Ramos (cell line): ENCODE results near the gene LACTBL1.
"Not testable (repeated sequence)": the region's sequence is repeated elsewhere in the genome, so short reads cannot be mapped to it uniquely, and the experiment has no call there.

Experiments
- in situ Hi-C: fragments of 300-500 bp; cut with MboI; formaldehyde crosslinking; loops from one replicate; pipeline ENCODE4 v1.14.3; 2022; ENCODE audit warnings: low sequenced_read_pairs; ENCODE audit not compliant: unreplicated experiment

LACTBL1 gene, protein sequence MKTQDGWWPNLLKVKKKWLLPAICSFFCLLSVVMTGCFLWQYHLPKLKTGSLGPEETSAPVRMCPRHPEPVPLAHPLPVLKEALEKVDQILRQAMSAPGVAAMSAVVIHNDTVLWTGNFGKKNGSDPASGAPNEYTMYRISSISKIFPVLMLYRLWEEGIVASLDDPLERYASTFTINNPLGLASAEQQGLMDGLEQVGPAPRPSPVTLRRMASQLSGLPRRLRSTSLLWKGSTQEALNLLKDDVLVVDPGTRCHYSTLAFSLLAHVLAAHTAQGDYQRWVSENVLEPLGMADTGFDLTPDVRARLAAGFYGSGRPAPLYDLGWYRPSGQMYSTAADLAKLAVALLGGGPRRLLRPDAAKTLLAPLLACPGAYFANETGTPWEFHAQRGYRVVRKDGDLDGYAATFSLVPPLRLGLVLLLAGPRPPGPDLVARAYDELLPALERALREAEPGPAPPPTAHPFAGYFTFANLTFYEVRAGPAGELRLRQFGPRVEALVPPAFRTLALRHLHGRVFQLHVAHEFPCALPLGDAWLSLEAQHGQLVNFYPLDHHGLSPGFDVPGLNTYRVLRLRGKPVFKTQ

DNA sequence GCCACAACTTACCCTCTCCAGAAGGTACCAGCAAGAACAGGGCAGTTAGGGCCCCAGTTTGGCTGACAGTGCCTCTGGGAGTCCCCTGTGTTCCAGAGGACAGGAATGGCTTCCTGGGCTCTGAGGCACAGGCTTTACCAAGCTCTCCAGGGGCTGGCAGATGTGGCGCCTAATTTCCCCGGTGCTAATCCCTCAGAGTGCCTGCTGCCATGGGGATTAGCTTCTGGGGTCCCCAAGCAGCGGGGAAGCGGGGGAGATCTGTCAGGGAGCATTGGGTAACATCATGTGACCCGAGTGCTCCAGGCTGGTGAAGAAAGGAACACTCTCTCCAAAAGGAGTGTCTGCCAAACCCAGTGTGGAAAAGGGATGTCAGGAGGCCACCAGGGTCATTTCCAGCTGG lies at the start of gene LACTBL1:
Gene LACTBL1, minus strand, starts transcription at position 107 of the 400 bp plus-strand sequence. CDS start 550 bp downstream, outside the sequence.
- in situ Hi-C loops: no loop called here

DNA sequence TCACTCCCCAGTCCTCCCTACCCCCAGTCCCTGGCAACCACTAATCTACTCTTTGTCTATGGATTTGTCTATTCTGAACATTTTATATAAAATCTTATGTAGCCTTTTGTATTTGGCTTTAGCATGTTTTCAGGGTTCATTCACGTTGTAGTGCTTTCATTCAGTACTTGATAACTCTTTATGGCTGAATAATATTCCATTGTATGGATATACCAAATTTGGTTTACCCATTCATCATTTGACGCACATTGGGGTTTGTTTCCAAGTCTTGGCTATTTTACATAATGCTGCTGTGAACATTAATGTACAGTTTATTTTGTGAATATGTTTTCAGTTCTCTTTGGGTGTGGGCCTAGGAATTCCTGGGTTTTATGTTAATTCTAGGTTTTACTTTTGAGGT lies 49.2 kb upstream of the LACTBL1 start:
- in situ Hi-C loops: no loop called here

DNA sequence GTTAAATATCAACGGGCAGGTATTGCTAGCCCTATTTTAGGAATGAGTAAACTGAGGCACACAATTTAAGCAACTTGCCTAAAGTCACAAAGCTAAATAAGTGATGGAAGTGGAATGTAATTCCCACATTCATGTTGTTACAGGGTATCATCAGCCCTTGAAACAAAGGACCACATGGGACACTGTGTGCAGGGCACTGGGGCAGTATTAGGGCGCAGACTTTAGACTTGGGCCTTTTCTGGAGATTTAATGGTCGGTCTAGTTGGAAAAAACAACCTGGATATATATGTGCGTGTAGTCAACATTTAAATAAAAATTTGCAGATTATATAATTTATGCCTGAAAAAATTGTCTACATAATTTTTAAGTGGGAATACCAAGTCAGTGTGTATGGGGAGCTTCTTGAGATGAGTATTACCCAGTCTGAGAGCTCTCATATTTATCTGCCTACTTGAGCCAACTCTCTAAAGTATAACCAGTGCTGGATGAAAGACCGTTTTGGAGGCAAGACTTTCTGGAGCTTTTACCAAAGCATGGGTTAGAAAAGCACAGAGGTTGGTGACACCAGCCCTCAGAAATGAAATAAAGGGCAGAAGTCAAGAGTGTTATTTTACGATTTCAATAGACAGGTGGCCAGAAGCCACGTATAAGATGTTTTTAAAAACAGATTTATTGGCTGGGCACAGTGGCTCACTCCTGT lies 48.2 kb upstream of the LACTBL1 start:
- in situ Hi-C loops: no loop called here

DNA sequence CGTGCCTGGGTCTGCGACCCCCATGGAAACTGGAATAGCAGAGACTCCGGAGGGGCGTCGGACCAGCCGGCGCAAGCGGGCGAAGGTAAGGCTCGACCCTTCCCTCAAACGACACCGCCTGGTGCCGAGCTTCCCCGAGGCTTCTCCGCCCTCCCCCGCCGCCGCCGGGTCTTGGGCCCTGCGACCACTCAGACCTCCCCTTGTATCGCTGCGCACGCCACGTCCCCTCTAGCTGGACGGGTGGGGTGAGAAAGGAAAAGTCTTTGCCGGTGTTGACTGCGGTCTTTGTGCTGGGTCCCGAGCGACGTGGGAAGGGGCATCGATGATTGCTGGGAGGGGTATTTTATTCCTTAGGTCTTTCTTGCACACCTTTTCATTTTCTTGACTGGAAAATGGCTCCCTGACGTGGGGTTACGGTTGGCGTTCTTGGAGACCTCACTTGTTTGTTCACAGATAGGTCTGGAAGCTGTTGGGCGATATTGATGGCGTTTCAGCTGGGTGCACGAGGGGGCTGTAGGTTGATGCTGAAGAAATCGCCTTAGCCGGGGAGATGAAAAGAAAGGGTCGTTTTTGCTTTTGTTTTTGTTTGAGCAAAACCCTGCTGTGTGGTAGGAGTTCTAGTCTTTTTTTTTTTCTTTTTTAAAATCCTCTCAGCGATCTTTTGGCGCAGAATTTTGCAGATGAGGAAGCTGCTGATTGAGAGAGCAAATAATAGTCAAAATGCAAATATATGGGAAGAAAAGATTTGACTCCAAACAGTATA lies 47.4 kb upstream of the LACTBL1 start:
- in situ Hi-C loops: no loop called here

DNA sequence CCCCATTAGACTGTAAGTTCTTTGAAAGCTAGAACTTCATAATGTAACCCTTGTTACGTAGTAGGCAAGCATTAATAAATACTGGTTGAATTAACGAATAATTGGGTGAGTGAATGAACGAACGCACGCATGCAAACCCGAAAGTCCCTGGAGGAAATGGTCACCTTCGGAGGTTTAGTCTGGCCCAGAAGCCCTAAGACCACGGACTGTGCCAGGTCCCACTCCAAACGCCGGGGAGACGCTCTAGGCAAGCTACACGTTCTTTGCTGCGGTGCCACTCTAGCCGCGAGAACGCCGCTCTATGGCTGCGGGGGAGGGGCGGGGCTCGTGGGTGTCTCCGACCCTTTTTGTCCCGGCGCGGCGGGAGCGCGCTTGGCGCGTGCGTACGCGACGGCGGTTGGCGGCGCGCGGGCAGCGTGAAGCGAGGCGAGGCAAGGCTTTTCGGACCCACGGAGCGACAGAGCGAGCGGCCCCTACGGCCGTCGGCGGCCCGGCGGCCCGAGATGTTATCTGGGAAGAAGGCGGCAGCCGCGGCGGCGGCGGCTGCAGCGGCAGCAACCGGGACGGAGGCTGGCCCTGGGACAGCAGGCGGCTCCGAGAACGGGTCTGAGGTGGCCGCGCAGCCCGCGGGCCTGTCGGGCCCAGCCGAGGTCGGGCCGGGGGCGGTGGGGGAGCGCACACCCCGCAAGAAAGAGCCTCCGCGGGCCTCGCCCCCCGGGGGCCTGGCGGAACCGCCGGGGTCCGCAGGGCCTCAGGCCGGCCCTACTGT lies 46.6 kb upstream of the LACTBL1 start, which contains the start of gene KDM1A:
Gene KDM1A, plus strand, starts transcription at position 375 of the 769 bp plus-strand sequence. Its CDS starts 129 bp downstream, at position 504.
- in situ Hi-C loops: no loop called here

DNA sequence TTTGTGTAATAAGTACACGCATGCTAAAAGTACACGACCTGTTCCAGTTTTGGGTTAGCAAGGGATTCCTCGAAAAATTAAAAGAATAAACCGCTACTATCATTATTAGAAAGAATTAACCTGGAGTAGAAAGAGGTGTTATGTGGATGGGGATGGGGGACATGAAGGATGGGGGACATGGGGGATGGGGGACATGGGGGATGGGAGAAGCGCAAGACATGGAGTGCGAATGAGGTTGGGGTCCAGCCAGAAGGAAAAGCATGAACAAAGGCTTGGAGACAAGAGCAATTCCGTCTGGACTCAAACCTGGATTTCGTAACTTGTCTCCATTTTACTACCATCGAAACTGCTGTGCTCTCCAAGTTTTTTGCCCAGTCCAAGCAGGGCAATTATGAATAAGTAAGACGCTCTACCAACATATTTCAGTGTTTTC lies 46.0 kb upstream of the LACTBL1 start:
- in situ Hi-C loops: no loop called here

DNA sequence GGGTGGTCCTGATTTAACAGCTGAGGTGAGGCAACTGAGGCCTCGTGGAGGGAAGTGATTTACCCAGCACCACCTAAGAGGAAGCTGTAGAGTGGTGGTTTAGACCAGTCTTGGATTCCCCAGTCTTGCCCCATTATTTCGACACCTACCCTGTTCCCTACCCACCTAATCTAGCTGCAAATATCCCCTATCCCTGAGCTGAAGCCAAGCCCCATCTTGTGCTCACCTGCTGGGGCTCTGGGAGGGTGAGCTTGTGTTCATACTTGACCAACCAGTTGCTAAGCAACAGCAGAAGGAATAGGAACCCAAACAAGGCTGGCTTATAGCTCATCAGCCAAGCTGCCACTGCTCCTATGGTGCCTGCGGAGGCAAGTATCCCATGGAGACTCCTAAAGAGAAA lies 41.0 kb upstream of the LACTBL1 start:
- in situ Hi-C loops: no loop called here

DNA sequence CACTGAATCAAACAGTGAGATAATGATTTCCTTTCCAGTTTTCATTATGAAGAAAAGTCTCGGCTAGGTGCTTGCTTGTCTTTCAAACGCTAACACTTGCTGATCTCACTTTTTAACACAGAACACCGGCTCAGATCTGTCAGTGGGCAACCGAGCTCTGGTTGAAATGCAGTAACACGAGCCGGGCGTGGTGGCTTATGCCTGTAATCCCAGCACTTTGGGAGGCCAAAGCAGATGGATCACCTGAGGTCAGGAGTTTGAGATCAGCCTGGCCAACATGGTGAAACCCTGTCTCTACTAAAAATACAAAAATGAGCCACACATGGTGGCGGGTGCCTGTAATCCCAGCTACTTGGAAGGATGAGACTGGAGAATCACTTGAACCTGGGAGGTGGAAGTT lies 37.4 kb upstream of the LACTBL1 start:
- in situ Hi-C loops: not testable (repeated sequence)

DNA sequence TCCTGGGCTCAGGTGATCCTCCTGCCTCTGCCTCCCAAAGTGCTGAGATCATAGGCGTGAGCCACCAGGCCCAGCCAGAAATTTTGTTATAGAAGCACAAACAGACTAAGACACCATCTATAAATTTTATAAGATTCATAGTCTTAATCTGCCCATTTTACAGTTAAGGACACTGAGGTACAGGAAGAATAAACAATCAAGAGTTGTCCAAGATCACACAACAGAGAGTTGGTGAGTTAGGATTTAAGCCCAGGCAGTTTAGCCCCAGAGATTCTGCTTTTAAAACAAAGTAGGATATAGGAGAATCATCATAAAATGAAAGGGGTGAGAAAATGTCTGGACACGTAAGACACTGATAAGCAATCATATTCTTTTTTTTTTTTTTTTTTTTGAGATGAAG lies 36.2 kb upstream of the LACTBL1 start:
- in situ Hi-C loops: no loop called here

DNA sequence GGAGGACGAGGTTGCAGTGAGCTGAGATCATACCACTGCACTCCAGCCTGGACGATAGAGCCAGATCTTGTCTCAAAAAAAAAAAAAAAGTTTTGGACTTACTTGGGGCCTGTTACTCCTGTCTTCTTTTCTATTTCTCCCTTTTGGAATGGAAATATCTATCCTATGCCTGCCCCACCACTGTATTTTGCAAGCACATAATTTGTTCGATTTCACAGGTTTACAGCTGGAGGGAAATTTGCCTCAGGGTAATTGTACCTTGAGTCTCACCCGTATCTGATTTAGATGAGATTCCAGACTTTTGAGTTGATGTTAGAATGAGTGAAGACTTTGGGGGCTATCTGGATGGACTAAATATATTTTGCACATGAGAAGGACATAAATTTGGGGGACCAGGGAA lies 34.4 kb upstream of the LACTBL1 start:
- in situ Hi-C loops: no loop called here

DNA sequence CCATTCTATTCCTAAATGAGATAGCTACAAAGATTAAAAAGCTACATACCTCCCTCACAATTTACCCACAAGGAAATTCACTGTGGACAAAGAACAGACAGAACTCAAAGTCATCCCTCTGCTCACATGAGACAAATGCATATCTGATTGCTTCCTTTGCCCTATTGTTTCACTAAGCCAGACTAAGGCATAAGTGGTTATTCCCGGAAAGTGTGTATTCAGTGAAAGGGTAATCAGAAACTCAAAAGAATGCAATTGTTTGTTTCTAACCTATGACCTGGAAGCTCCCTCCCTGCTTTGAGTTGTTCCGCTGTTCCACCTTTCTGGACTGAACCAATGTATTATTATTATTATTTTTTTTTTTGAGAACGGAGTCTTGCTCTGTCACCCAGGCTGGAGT lies 32.1 kb upstream of the LACTBL1 start:
- in situ Hi-C loops: not testable (repeated sequence)

DNA sequence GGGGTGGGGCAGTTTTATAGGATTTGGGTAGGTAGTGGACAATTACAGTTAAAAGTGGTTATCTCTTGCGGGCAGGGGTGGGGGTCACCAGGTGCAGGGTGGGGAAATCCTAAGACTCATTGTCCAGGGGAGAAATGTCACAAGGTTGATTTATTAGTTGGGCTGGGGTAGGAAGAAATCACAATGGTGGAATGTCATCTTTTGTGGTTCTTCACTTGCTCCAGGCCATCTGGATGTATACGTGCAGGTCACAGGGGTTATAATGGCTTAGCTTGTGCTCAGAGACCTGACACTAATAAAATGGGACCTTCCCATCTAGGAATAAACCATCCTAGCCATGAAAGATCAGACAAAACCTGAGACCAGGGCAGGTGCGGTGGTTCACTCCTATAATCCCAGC lies 31.4 kb upstream of the LACTBL1 start:
- in situ Hi-C loops: no loop called here

DNA sequence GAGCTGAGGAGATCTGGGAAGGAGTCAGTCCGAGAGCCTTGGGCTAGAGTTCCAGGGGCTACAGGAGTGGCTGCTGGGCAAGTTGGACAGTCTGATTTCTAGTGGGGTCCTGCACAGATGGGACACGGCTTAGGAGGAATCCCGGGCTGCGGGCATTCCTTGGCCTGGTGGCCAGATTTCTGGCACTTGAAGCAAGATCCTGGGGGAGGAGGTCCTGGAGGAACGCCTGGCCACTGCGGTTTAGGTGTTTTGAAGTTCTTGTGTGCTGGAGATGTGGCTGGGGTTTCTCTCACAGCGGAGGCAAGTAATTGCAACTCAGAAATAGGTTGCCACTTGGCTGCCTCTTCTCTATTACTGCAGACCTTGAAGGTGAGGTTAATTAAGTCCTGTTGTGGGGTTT lies 29.6 kb upstream of the LACTBL1 start:
- in situ Hi-C loops: not testable (repeated sequence)

DNA sequence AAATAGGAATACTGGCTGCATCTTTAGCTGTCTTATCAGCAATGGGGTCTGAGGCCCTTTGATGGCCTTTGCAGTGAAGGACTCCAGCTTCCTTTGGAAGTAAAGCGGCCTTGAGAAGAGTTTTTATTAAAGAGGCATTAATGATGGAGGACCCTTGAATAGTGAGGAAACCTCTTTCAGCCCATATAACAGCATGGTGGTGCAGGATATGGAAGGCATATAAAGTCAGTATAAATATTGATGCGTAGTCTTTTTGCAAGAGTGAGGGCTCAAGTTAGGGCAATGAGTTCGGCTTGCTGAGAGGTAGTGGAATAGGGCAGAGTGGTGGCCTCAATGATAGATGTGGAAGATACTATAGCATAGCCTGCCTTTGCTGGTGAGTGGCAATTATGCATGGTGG lies 27.5 kb upstream of the LACTBL1 start:
- in situ Hi-C loops: not testable (repeated sequence)

DNA sequence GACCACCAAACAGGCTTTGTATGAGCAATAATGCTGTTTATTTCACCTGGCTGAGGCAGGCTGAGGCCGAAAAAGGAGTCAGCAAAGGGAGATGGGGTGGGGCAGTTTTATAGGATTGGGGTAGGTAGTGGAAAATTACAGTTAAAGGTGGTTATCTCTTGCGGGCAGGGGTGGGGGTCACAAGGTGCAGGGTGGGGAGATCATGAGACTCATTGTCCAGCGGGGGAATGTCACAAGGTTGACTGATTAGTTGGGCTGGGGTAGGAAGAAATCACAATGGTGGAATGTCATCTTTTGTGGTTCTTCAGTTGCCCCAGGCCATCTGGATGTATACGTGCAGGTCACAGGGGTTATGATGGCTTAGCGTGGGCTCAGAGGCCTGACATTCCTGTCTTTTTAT lies 24.9 kb upstream of the LACTBL1 start:
- in situ Hi-C loops: not testable (repeated sequence)

DNA sequence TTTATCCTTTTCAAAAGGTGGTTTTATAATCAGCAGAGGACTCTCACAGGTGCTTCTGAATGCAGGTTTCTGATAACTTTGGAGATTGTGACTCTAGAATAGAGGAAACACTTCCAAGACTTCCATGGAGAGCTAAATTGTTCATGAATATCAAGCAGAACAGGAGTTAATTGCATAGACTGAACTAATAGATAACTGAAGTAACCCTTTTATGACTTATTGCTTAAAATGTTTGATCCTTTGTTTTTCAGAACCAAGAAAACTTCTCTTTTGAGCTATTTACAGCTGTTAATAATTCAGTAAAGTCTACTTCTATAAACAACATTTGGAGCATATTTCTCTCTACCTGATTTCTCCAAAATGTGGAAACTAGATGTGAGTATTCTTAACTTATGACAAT lies 23.1 kb upstream of the LACTBL1 start:
- in situ Hi-C loops: no loop called here

DNA sequence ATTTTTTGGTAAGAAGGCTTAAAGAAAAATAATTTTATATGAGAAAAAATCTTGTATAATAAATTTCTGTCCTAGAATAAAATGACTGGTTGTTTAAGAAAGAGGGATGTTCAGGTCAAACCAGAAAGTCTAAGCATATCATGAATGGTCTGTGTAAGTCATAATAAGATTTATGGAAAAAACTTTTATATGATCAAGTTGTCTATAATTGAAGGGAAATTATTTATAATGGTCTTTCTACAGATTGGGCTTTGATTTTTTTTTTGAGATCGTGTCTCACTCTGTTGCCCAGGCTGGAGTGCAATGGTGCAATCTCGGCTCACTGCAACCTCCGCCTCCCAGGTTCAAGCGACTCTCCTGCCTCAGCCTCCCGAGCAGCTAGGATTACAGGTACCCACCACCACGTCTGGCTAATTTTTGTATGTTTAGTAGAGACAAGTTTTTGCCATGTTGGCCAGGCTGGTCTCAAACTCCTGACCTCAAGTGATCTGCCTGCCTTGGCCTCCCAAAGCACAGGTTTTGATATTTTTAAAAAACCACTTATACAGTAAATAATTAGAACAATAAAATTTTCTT lies 20.6 kb upstream of the LACTBL1 start:
- in situ Hi-C loops: not testable (repeated sequence)

DNA sequence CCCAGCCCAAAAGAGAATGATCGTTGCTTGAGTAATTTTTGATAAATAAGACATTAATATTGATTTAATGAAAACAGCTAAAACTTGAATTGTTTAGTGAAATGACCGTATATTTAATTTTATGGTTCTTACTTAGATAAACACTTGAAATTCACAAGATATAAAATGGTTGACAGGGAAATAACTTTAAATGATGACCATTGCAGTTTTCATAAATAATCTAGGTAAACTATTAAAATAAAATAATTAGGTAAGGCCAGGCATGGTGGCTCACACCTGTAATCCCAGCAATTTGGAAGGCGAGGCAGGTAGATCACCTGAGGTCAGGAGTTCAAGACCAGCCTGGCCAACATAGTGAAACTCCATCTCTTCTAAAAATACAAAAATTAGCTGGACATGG lies 19.7 kb upstream of the LACTBL1 start:
- in situ Hi-C loops: not testable (repeated sequence)

DNA sequence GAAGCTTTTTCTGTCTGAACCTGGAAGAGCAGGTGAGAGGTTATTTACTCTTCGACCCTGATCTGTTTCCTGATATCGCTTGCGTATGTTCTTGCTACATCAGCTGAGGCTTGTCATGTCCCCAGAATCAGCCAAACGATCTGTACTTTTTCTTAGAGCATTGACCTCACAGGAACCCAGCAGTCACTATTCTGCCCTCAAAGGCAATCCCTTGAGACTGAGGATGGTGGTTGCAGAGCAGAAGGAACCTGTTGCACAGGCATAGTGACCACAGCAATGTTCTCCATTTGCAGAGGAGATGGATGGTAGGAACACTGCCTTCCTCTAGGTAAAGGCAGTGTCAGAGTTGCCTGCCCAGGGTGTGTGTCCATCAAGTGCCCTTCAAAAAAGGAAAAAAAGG lies 11.3 kb upstream of the LACTBL1 start:
- in situ Hi-C loops: no loop called here

DNA sequence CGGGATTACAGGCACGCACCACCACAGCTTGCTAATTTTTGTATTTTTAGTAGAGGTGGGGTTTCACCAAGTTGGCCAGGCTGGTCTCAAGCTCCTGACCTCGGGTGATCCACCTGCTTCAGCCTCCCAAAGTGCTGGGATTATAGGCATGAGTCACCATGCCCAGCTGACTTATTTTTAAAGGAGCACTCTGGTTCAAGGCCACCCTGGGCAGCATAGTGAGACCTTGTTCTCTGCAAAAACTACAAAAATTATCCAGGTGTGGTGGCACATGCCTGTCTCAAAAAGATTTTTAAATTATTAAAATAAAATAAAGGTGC lies 7.8 kb upstream of the LACTBL1 start:
- in situ Hi-C loops: not testable (repeated sequence)
